RCC 7860 (cell line): ENCODE measurements around the gene TLCD5.

ENCODE experiments used
- DNase-seq: peaks from one replicate; pipeline ENCODE4 v3.0.0-alpha.2; 2015; ENCODE audit warnings: low spot score
- FAIRE-seq: peaks from 2 replicates; lab custom pipeline; 2012; peaks lifted over from hg19 to GRCh38; lab: Jason Lieb, UNC

TLCD5 gene

GRCh38 chr11:120376547-120377182 is 51.6 kb downstream of the TLCD5 start:
- DNase-seq (no peak), FAIRE-seq (no peak)

- DNase-seq: no peak
- no peak for FAIRE-seq
Observed at GRCh38 chr11:120378474-120378873, 53.4 kb downstream of the TLCD5 start.

DNA sequence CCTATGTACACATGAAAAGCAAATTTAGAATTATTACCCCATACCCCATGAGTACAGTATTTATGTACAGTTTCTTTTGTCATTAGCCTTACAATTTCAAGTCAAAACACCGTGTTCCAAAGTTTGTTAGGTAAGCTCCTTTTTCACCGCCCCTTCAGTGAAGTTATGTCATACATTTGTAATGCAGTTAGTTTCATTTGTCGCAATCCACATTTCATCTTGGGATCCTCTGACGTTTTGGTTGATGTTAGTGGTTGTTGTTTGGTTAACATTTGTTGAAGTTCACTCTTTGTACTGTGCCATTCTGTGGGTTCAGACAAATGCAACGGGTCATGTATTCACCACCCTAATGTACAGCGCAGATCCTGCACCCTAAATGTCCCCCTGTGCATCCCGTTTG is 56.3 kb downstream of the TLCD5 start:
- DNase-seq (no peak), FAIRE-seq (no peak)
